G401 (cell line): Measurements from ENCODE around the gene OR2A14. TPM values are rescaled to one million over a fixed set of nuclear protein-coding genes. Genes with fewer than 3 reads are reported as not detected.
"Not testable (repeated sequence)": the region's sequence is repeated elsewhere in the genome, so short reads cannot be mapped to it uniquely, and the experiment has no call there.

ENCODE experiments used
- DNase-seq: peaks from one replicate; pipeline ENCODE4 v3.0.0-alpha.2; 2015; ENCODE audit warnings: low spot score
- in situ Hi-C: cut with HindIII; loops from 2 replicates; pipeline ENCODE4 v1.10.0; 2016; ENCODE audit warnings: low sequenced_read_pairs, mixed read lengths
- total RNA-seq: library from RNA; depleted of rRNA; stranded (reverse); fragments of >200 nt; shearing (Covaris generic); gene quantifications from 2 replicates; pipeline ENCODE4 v1.2.3, GENCODE V29; 2014; rRNA removed

Gene OR2A14, protein sequence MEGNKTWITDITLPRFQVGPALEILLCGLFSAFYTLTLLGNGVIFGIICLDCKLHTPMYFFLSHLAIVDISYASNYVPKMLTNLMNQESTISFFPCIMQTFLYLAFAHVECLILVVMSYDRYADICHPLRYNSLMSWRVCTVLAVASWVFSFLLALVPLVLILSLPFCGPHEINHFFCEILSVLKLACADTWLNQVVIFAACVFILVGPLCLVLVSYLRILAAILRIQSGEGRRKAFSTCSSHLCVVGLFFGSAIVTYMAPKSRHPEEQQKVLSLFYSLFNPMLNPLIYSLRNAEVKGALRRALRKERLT
- total RNA-seq: not detected in 2 replicates

DNA sequence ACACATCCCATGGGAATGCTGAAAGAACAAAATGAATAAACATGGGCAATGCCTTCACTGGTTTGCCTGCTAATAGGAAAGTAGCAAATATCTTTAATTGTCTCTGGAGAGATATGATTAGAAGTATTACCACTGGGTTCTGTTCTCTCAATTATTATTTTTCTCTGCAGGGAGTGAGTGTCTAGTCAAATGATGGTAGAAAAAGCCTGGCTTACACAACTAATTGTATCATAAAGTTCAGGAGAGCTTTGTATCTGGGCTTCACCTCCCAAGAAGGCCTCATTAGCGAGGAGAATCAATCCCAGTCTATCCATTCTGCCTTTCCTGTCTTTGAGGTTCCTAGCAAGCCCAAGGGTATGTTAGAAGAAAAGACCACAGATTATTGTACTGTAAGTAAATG is at the start of gene OR2A14:
Gene OR2A14 (plus strand): TSS at position 301 of the 400 bp plus-strand sequence. CDS start 5,937 bp downstream, outside the sequence.
- no peak for DNase-seq
- in situ Hi-C loops: no loop called here

DNA sequence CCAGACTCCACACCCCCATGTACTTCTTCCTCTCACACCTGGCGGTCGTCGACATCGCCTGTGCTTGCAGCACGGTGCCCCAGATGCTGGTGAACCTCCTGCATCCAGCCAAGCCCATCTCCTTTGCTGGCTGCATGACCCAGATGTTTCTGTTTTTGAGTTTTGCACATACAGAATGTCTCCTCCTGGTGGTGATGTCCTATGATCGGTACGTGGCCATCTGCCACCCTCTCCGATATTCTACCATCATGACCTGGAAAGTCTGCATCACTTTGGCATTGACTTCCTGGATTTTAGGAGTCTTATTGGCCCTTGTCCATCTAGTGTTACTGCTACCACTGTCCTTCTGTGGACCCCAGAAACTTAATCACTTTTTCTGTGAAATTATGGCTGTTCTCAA is 48.6 kb upstream of the OR2A14 start:
- in situ Hi-C loops: no loop called here
- no peak for DNase-seq

- in situ Hi-C loops: no loop called here
- DNase-seq: no peak
Observed at GRCh38 chr7:144085978-144086377, 37.0 kb upstream of the OR2A14 start, which contains the start of gene OR2A12. OR2A12 (plus strand) TSS chr7:144086278; CDS start chr7:144095108, 8,830 bp downstream.

DNA sequence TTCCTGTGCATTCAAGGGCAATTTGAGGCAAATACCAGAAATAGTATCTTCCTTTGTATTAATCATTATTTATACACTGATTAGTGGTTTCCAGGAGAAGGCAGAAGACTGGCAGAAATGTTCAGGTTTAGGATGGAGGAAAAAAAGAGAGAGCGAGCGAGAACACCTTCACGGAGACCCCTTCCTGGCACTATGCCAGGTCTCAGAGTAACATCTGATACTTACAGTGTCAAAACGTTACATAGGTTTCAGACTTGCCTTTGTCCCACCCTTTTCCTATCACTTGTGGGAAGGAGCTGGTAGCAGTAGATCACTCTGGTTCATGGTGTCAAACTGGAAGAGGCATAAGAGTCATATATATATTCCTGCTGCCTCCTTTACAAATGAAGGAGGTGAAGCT is 36.2 kb upstream of the OR2A14 start:
- DNase-seq: no peak
- in situ Hi-C loops: no loop called here

GRCh38 chr7:144087230-144087629 is 35.7 kb upstream of the OR2A14 start:
- in situ Hi-C loops: no loop called here

GRCh38 chr7:144090667-144091066 is 32.3 kb upstream of the OR2A14 start:
- in situ Hi-C loops: no loop called here
- no peak for DNase-seq

More at GRCh38 chr7:144087230-144087629, 35.7 kb upstream of the OR2A14 start:
- DNase-seq: no peak

DNA sequence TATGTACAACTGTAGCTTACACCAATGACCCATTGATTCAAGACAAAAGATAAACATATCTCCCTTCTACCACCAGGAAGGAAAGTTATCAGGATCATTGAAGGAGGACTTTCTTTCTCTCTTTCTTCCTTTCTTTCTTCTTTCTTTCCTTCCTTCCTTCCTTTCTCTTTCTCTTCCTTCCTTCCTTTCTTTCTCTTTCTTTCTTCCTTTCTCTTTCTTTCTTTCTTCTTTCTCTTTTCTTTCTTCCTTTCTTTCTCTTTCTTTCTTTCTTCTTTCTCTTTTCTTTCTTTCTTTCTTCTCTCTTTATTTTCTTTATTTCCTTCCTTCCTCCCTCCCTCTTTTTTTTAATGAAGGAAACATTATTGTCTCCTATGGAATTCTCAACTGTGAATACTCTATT is 24.2 kb upstream of the OR2A14 start:
- in situ Hi-C loops: no loop called here
- no peak for DNase-seq

DNA sequence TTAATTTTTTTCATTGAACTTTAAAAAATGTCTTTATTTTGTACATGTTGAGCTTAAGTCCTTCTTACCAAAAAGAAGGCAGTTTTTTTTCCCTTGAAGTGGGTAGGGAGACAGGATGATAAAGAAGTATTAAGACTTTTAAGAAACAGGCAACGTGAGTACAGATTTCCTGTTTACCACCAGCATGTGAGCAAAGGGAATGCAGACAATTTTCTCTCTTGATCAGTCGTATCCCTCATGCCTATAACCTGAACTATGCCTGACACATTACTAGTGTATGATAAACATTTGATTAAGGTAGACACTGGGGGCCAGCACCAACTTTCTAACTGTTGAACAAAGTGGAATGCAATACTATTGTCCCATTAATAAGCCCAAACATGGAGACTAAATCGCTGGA is 22.4 kb upstream of the OR2A14 start:
- DNase-seq: no peak
- in situ Hi-C loops: no loop called here

DNA sequence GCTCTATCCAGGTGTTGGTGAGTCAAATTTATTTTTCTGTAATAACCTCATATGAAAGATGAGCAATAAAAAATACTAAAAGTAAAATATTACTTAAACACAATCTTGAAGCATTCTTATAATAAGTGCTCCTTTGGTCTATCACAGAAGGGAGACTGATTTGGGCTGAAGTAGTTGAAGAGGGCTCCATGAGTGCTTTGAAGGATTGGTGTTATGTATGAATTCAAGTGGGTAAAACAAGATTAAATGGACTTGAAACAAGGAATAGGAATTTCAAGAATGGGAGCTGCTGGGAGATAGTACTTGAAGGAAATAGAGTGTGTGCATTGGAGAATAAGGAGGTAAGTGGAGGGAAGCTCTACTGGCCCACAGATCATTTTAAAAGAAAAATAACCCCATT is 20.9 kb upstream of the OR2A14 start:
- DNase-seq: no peak
- in situ Hi-C loops: no loop called here

GRCh38 chr7:144105211-144105610 is 17.8 kb upstream of the OR2A14 start:
- DNase-seq: no peak
- in situ Hi-C loops: no loop called here

DNA sequence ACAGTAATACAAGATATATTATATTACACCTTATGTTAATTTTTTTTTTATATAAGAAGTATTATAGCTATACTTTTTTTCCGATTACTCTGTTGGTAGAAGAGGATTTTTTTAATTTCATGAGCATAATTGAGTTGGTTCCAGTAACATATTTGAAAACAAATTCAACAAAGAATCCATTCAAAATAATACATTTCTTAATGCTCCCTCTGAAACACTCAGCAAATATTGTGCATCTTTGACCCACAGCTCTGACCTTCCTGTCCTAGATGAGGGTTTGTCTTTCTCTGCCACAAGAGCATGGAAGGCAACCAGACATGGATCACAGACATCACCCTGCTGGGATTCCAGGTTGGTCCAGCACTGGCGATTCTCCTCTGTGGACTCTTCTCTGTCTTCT is 13.7 kb upstream of the OR2A14 start, which contains the start of gene OR2A2:
Gene OR2A2 (plus strand): TSS at position 301 of the 400 bp plus-strand sequence. CDS start 0 bp downstream, at position 301.
- in situ Hi-C loops: no loop called here
- no peak for DNase-seq

- in situ Hi-C loops: no loop called here
- no peak for DNase-seq
Observed at GRCh38 chr7:144110272-144110671, 12.7 kb upstream of the OR2A14 start.

- in situ Hi-C loops: no loop called here
- no peak for DNase-seq
Observed at GRCh38 chr7:144113651-144114050, 9.3 kb upstream of the OR2A14 start.

- no peak for DNase-seq
Observed at GRCh38 chr7:144118341-144118740, 4.6 kb upstream of the OR2A14 start.

DNA sequence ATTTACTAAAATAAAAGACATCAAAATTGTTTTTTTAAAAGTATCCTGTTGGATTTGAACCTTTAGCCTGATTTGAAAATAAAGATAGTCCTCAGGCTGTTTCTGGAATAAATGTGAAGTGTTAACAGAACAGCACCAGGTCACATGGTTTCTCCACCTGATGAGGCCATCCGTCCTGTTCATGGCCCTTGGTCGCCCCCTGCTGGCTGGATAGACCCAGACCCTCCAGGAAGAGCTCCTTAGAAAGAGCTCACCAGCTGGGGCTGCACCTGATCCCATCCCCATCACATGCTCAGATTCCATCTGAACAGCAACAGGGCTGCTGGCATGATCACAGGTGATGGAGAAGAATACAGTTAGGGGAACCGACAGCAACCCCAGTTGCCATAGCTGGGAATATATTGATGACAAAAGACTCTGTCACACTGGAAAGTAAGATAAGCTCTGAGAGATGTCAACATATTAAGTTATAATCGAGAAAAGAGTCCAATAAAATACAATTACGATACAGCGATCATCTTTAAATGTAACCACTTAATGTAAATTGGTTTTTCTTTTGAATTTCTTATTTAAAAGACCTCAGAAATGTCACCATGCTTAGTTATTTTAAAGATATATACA is 4.8 kb downstream of the OR2A14 start:
- DNase-seq: peak; percentile 29
- in situ Hi-C loops: no loop called here

More at GRCh38 chr7:144118341-144118740, 4.6 kb upstream of the OR2A14 start:
- in situ Hi-C loops: no loop called here

- DNase-seq, in situ Hi-C loops: not testable (repeated sequence)
Observed at GRCh38 chr7:144129601-144130000, 6.6 kb downstream of the OR2A14 start.

GRCh38 chr7:144130730-144131129 is 7.8 kb downstream of the OR2A14 start:
- no peak for DNase-seq
- in situ Hi-C loops: no loop called here

DNA sequence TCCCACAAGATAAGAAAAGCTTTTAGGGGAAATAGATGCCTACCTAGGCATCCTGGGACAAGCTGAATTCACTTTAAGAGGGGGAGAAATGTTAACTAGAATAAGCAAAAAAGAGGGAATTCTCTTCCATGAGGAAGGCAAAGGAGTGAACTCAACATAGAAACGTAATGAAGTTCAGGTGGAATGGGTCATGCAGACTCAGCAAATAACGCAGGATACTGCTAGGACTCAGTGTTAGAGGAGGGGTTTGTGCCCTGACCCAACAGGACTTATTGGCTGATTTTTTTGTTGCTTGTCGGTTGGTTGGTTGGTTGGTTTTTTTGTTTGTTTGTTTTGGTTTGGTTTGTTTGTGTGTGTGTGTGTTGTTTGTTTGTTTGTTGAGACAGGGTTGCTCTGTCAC is 9.3 kb downstream of the OR2A14 start:
- in situ Hi-C loops: no loop called here
- no peak for DNase-seq

- in situ Hi-C loops: no loop called here
- no peak for DNase-seq
Observed at GRCh38 chr7:144133307-144133706, 10.3 kb downstream of the OR2A14 start.

DNA sequence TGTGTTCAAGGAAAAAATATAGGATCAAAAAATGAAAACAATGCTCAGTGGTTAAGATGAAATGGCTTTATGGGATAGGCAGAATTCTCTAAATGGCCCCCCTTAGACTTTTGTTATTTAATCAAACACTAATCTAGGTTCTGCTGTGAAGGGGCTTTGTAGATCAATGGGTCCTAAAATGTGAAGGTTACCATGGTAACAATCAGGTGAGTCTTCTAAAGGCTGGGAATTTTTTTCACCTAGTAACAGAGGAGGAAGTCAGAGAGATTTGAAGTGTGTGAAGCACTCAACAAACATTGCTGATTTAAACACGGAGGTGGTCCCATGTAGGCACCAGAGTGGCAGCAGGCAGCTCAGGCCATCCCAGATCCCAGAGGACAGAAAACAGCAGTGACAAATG is 11.1 kb downstream of the OR2A14 start:
- no peak for DNase-seq
- in situ Hi-C loops: no loop called here

GRCh38 chr7:144137501-144137900 is 14.5 kb downstream of the OR2A14 start:
- DNase-seq: no peak
- in situ Hi-C loops: no loop called here
